ACC112 (cell line): ENCODE results near the gene LGALS9C.
"Not testable (repeated sequence)": the region's sequence is repeated elsewhere in the genome, so short reads cannot be mapped to it uniquely, and the experiment has no call there.

Experiments
- H2AFZ ChIP-seq: fragments of 200-600 bp; sonication (generic); one replicate; pipeline ENCODE4 v1.6.0; 2017; ENCODE audit warnings: antibody characterized with exemption, low read length; ENCODE audit not compliant: unreplicated experiment
- H3K27ac ChIP-seq: fragments of 200-600 bp; sonication (generic); 2 replicates; pipeline ENCODE4 v1.5.1; 2014; ENCODE audit warnings: low read depth, mild to moderate bottlenecking, antibody characterized with exemption, low read length, moderate library complexity
- H3K27me3 ChIP-seq: fragments of 200-600 bp; sonication (generic); 2 replicates; pipeline ENCODE4 v1.6.1; 2014; ENCODE audit warnings: mild to moderate bottlenecking, antibody characterized with exemption, low read length, moderate library complexity, mixed read lengths; ENCODE audit not compliant: insufficient read depth
- H3K36me3 ChIP-seq: fragments of 200-600 bp; sonication (generic); 2 replicates; pipeline ENCODE4 v1.6.1; 2016; ENCODE audit warnings: mild to moderate bottlenecking, antibody characterized with exemption, low read length, moderate library complexity, mixed read lengths; ENCODE audit not compliant: insufficient read depth
- H3K4me1 ChIP-seq: fragments of 200-600 bp; sonication (generic); one replicate; pipeline ENCODE4 v1.6.1; 2016; ENCODE audit warnings: low read length, mixed read lengths; ENCODE audit not compliant: insufficient read depth, unreplicated experiment, control insufficient read depth
- H3K4me3 ChIP-seq: fragments of 200-600 bp; sonication (generic); 2 replicates; pipeline ENCODE4 v1.5.1; 2014; ENCODE audit warnings: mild to moderate bottlenecking, low read depth, low read length
- H3K79me2 ChIP-seq: fragments of 200-600 bp; sonication (generic); one replicate; pipeline ENCODE4 v1.6.0; 2016; ENCODE audit warnings: low read length; ENCODE audit not compliant: control insufficient read depth, unreplicated experiment, insufficient read depth

Gene LGALS9C

GRCh38 chr17:18478977-18479595 lies 2.5 kb downstream of the LGALS9C start:
- not testable (repeated sequence) for H3K27me3 ChIP-seq, H2AFZ ChIP-seq, H3K4me3 ChIP-seq, H3K36me3 ChIP-seq, H3K4me1 ChIP-seq, H3K79me2 ChIP-seq, H3K27ac ChIP-seq

GRCh38 chr17:18481775-18482174 lies 5.2 kb downstream of the LGALS9C start:
- not testable (repeated sequence) for H3K4me3 ChIP-seq, H2AFZ ChIP-seq, H3K36me3 ChIP-seq, H3K27ac ChIP-seq, H3K4me1 ChIP-seq, H3K27me3 ChIP-seq, H3K79me2 ChIP-seq

DNA sequence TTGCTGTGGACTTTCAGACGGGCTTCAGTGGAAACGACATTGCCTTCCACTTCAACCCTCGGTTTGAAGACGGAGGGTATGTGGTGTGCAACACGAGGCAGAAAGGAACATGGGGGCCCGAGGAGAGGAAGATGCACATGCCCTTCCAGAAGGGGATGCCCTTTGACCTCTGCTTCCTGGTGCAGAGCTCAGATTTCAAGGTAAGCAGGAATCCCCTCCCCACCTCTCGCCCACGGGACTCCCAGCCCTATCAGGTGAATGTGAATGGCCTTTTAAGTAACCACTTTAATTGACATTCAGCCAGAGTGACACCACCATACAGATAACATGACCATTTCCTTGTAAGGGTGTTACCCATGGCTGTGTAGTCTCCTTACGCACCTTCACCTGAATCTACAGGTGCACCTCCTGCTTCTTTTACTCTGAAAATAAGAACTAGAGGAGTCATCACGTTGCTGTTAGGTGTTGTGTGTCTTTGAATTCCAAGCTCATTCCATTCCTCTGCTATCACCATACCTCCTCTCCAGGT lies 9.4 kb downstream of the LGALS9C start:
- H3K27me3 ChIP-seq, H2AFZ ChIP-seq, H3K79me2 ChIP-seq, H3K4me3 ChIP-seq, H3K4me1 ChIP-seq, H3K27ac ChIP-seq, H3K36me3 ChIP-seq: not testable (repeated sequence)

GRCh38 chr17:18487633-18488032 lies 11.0 kb downstream of the LGALS9C start:
- not testable (repeated sequence) for H3K4me1 ChIP-seq, H3K79me2 ChIP-seq, H2AFZ ChIP-seq, H3K4me3 ChIP-seq, H3K27ac ChIP-seq, H3K36me3 ChIP-seq, H3K27me3 ChIP-seq

DNA sequence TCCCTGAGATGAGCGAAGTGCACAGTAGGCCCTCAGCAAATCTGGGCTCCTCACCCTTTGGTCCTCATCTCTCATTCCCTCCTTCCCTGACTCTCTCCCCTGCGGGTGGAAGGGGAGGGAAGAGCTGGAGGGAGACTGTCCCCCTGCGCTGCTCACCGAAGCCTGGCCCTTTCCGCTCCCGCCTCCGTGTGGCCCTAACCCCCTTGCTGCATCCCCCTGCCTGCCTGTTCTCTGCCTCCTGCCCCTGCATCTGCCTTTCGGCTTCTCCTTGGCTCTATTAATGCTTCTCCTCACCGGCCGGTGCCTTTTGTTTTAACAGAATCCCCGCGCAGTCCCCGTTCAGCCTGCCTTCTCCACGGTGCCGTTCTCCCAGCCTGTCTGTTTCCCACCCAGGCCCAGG lies 12.0 kb downstream of the LGALS9C start:
- not testable (repeated sequence) for H2AFZ ChIP-seq, H3K27ac ChIP-seq, H3K27me3 ChIP-seq, H3K36me3 ChIP-seq, H3K4me1 ChIP-seq, H3K79me2 ChIP-seq, H3K4me3 ChIP-seq

DNA sequence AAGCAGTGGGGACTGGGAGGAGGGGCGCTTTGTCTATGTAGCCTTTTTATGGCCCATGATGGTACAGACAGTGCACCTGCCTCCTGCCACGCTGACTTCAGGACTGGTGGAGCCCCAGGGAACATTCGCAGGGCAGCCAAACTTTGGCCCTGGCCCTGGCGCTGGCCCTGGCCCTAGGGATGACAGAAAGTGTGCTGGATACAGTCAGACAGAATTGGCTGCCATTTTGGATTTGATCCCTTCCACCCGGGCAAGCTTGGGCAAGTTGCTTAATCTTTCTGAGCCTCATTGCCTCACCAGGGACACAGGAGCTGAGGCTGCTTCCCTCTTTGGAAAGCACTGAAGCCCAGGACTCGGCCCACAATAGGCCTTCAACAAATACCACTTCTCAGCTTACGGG lies 13.4 kb downstream of the LGALS9C start:
- H3K27me3 ChIP-seq: not testable (repeated sequence)

GRCh38 chr17:18492712-18493480 lies 16.3 kb downstream of the LGALS9C start:
- not testable (repeated sequence) for H3K79me2 ChIP-seq, H2AFZ ChIP-seq, H3K27me3 ChIP-seq, H3K36me3 ChIP-seq, H3K27ac ChIP-seq, H3K4me1 ChIP-seq, H3K4me3 ChIP-seq

More for the DNA sequence above, 13.4 kb downstream of the LGALS9C start:
- not testable (repeated sequence) for H3K4me1 ChIP-seq, H2AFZ ChIP-seq, H3K27ac ChIP-seq, H3K4me3 ChIP-seq, H3K79me2 ChIP-seq, H3K36me3 ChIP-seq

- not testable (repeated sequence) for H3K4me1 ChIP-seq, H3K36me3 ChIP-seq, H3K27ac ChIP-seq, H3K79me2 ChIP-seq, H2AFZ ChIP-seq, H3K27me3 ChIP-seq, H3K4me3 ChIP-seq
Observed at GRCh38 chr17:18494250-18494768, 17.7 kb downstream of the LGALS9C start.

GRCh38 chr17:18497044-18497443 lies 20.5 kb downstream of the LGALS9C start:
- H3K79me2 ChIP-seq, H3K4me3 ChIP-seq, H3K27ac ChIP-seq, H2AFZ ChIP-seq, H3K36me3 ChIP-seq, H3K4me1 ChIP-seq, H3K27me3 ChIP-seq: not testable (repeated sequence)

DNA sequence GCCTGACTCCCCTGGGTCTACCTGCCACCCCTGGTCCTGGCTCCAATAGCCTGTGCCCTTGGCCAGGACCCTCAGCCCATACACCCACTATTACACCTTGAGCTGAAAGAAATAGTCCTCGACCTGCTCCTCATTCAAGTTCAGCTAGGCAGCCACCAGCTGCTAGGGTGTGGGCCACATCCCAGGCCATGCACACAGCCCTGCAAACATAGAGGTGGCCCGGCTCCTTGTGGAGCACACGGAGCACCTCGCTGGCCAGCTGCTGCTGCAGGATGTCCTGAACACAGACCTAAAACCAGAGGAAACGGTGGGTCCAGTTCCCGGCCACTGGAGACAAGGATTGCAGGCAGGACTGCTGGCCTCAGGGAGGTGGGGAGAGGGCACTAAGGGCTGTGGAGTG lies 22.5 kb downstream of the LGALS9C start:
- H3K79me2 ChIP-seq, H3K27ac ChIP-seq, H3K27me3 ChIP-seq, H3K4me1 ChIP-seq, H2AFZ ChIP-seq, H3K4me3 ChIP-seq, H3K36me3 ChIP-seq: not testable (repeated sequence)

GRCh38 chr17:18499756-18500155 lies 23.2 kb downstream of the LGALS9C start:
- H3K4me1 ChIP-seq, H3K4me3 ChIP-seq, H3K27ac ChIP-seq: not testable (repeated sequence)

More at GRCh38 chr17:18499756-18500155, 23.2 kb downstream of the LGALS9C start:
- not testable (repeated sequence) for H2AFZ ChIP-seq, H3K36me3 ChIP-seq, H3K79me2 ChIP-seq, H3K27me3 ChIP-seq
